HepG2 (cell line): ENCODE measurements around the gene STOML2.

Experiments
- AGO1 ChIP-seq: fragments of 200-400 bp; formaldehyde crosslinking; IDR thresholded peaks from 2 replicates; pipeline ENCODE4 v1.6.1; 2017; ENCODE audit warnings: mild to moderate bottlenecking, low read depth, low read length, moderate library complexity; ENCODE audit not compliant: poor library complexity, severe bottlenecking
- GTF2F1 ChIP-seq: fragments of 150-350 bp; IDR thresholded peaks from 2 replicates; pipeline ENCODE4 v1.6.1; 2014; ENCODE audit warnings: low read length
- MAX ChIP-seq: IDR thresholded peaks from 2 replicates; pipeline ENCODE4 v1.6.1; 2012; ENCODE audit warnings: inconsistent platforms
- SP2 ChIP-seq: sonication (generic); formaldehyde crosslinking; IDR thresholded peaks from 2 replicates; pipeline ENCODE4 v1.5.1; 2020; ENCODE audit warnings: mild to moderate bottlenecking, missing genetic modification reagents
- SUZ12 ChIP-seq: fragments of 150-350 bp; IDR thresholded peaks from 2 replicates; pipeline ENCODE4 v1.6.1; 2014; ENCODE audit warnings: low read depth, low read length
- ZNF382 ChIP-seq: sonication (generic); formaldehyde crosslinking; IDR thresholded peaks from 2 replicates; pipeline ENCODE4 v1.5.0; 2020; ENCODE audit warnings: missing genetic modification reagents, mild to moderate bottlenecking, borderline replicate concordance
- ZNF543 ChIP-seq: sonication (generic); formaldehyde crosslinking; IDR thresholded peaks from 2 replicates; pipeline ENCODE4 v1.4.0; 2020; ENCODE audit warnings: mild to moderate bottlenecking, missing genetic modification reagents
- ZNF550 ChIP-seq: sonication (generic); formaldehyde crosslinking; IDR thresholded peaks from 2 replicates; pipeline ENCODE4 v1.4.0; 2020; ENCODE audit warnings: mild to moderate bottlenecking, missing genetic modification reagents, borderline replicate concordance
- ZNF792 ChIP-seq: IDR thresholded peaks from 2 replicates; pipeline ENCODE4 v1.6.1; 2016
- TF ChIP-seq, protein P1 (sequence below): sonication (generic); formaldehyde crosslinking; conservative IDR thresholded peaks from 2 replicates; pipeline ENCODE4 v1.8.0; 2022; ENCODE audit warnings: mild to moderate bottlenecking, moderate library complexity, missing genetic modification reagents
- TF ChIP-seq, protein P2 (sequence below): sonication (generic); formaldehyde crosslinking; IDR thresholded peaks from 2 replicates; pipeline ENCODE4 v1.5.0; 2020; ENCODE audit warnings: mild to moderate bottlenecking, missing genetic modification reagents, moderate library complexity
- TF ChIP-seq, protein P3 (sequence below): sonication (generic); formaldehyde crosslinking; IDR thresholded peaks from 2 replicates; pipeline ENCODE4 v1.4.0; 2020; ENCODE audit warnings: missing genetic modification reagents
- TF ChIP-seq, protein P4 (sequence below): sonication (generic); formaldehyde crosslinking; IDR thresholded peaks from 2 replicates; pipeline ENCODE4 v1.8.0; 2022; ENCODE audit warnings: missing genetic modification reagents, mild to moderate bottlenecking, inconsistent platforms, borderline replicate concordance

- TF ChIP-seq ZNF543 (CRISPR knock-in tag) (no peak), MAX (no peak), AGO1 (no peak), GTF2F1 (no peak), ZNF550 (no peak), SUZ12 (no peak), SP2 (CRISPR knock-in tag) (no peak), ZNF792 (CRISPR knock-in tag) (no peak), ZNF382 (no peak)
- TF ChIP-seq, protein P1, sequence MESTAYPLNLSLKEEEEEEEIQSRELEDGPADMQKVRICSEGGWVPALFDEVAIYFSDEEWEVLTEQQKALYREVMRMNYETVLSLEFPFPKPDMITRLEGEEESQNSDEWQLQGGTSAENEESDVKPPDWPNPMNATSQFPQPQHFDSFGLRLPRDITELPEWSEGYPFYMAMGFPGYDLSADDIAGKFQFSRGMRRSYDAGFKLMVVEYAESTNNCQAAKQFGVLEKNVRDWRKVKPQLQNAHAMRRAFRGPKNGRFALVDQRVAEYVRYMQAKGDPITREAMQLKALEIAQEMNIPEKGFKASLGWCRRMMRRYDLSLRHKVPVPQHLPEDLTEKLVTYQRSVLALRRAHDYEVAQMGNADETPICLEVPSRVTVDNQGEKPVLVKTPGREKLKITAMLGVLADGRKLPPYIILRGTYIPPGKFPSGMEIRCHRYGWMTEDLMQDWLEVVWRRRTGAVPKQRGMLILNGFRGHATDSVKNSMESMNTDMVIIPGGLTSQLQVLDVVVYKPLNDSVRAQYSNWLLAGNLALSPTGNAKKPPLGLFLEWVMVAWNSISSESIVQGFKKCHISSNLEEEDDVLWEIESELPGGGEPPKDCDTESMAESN, result no peak
- TF ChIP-seq, protein P2, sequence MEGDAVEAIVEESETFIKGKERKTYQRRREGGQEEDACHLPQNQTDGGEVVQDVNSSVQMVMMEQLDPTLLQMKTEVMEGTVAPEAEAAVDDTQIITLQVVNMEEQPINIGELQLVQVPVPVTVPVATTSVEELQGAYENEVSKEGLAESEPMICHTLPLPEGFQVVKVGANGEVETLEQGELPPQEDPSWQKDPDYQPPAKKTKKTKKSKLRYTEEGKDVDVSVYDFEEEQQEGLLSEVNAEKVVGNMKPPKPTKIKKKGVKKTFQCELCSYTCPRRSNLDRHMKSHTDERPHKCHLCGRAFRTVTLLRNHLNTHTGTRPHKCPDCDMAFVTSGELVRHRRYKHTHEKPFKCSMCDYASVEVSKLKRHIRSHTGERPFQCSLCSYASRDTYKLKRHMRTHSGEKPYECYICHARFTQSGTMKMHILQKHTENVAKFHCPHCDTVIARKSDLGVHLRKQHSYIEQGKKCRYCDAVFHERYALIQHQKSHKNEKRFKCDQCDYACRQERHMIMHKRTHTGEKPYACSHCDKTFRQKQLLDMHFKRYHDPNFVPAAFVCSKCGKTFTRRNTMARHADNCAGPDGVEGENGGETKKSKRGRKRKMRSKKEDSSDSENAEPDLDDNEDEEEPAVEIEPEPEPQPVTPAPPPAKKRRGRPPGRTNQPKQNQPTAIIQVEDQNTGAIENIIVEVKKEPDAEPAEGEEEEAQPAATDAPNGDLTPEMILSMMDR (CRISPR knock-in tag), result no peak
- TF ChIP-seq, protein P3, sequence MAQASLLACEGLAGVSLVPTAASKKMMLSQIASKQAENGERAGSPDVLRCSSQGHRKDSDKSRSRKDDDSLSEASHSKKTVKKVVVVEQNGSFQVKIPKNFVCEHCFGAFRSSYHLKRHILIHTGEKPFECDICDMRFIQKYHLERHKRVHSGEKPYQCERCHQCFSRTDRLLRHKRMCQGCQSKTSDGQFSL (CRISPR knock-in tag), result no peak
- TF ChIP-seq, protein P4, sequence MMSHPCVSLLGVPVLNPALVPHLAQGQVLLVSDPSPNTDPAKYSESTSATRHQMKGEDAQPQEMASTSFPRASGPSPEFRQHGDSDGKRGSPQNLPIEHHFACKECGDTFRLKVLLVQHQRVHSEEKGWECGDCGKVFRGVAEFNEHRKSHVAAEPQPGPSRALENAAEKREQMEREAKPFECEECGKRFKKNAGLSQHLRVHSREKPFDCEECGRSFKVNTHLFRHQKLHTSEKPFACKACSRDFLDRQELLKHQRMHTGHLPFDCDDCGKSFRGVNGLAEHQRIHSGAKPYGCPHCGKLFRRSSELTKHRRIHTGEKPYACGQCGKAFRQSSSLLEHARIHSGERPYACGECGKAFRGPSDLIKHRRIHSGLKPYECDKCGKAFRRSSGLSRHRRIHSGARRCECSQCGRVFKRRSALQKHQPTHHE, result no peak
These were observed 24.9 kb downstream of the STOML2 start for GRCh38 chr9:35078066-35078465.
